GM12878 (cell line): Measurements from ENCODE around the gene ARMC10. TPM values are rescaled to one million over a fixed set of nuclear protein-coding genes. Genes with fewer than 3 reads are reported as not detected.
"Not testable (repeated sequence)": the region's sequence is repeated elsewhere in the genome, so short reads cannot be mapped to it uniquely, and the experiment has no call there.

ENCODE experiments used
- ATAC-seq: fragments of 200-7000 bp; cut with Tn5 transposase; 3 replicates; pipeline ENCODE4 v1.9.1; 2020; ENCODE audit warnings: mild to moderate bottlenecking, moderate library complexity
- BruUV-seq: library from RNA; stranded (reverse); fragments of 400-500 nt; replicated peaks from 2 replicates; lab custom pipeline; 2021; lab: Mats Ljungman, UMichigan
- CTCF ChIA-PET: fragments of 300-600 bp; sonication (Branson Sonifier 250); formaldehyde crosslinking; extraction: SDS; loops from one replicate; lab custom pipeline; 2021; ENCODE audit warnings: inconsistent platforms; lab: Yijun Ruan, JAX
- POLR2A ChIA-PET: fragments of 350-600 bp; formaldehyde crosslinking; extraction: SDS; loops from one replicate; lab custom pipeline; 2021; ENCODE audit warnings: inconsistent platforms; lab: Charles Lee
- RAD21 ChIA-PET: fragments of 300-600 bp; sonication (Branson Sonifier 250); formaldehyde crosslinking; loops from one replicate; lab custom pipeline; 2023; ENCODE audit warnings: antibody characterized with exemption; ENCODE audit not compliant: unreplicated experiment; lab: Charles Lee
- SMC1A ChIA-PET: fragments of 300-600 bp; sonication (Branson Sonifier 250); formaldehyde crosslinking; loops from one replicate; lab custom pipeline; 2023; ENCODE audit not compliant: unreplicated experiment, uncharacterized antibody; lab: Charles Lee
- DNase-seq: peaks from one replicate; pipeline ENCODE4 v3.0.0-alpha.2; 2011; ENCODE audit warnings: low read depth, low spot score
- FAIRE-seq: peaks from 3 replicates; lab custom pipeline; 2011; peaks lifted over from hg19 to GRCh38; lab: Jason Lieb, UNC
- H2AFZ ChIP-seq: 2 replicates; pipeline ENCODE4 v1.6.0; 2011; ENCODE audit warnings: low read depth, low read length, control low read depth; ENCODE audit not compliant: control insufficient read depth
- H3K27ac ChIP-seq: 2 replicates; pipeline ENCODE4 v1.5.1; 2011; ENCODE audit warnings: control low read depth; ENCODE audit not compliant: control insufficient read depth, insufficient read depth
- H3K27me3 ChIP-seq, 2 experiments: replicated peaks in 1 of 2; 2 replicates each; pipeline versions ENCODE4 v1.6.0 to v1.6.1; 2011; ENCODE audit warnings: low read length in 1 of 2; ENCODE audit not compliant: control insufficient read depth in 2 of 2, insufficient read depth in 2 of 2
- H3K36me3 ChIP-seq, 2 experiments: 2 replicates each; pipeline ENCODE4 v1.5.1; 2011; ENCODE audit warnings: low read length in 1 of 2; ENCODE audit not compliant: control insufficient read depth in 2 of 2, insufficient read depth in 2 of 2
- H3K4me1 ChIP-seq: 2 replicates; pipeline ENCODE4 v1.6.1; 2011; ENCODE audit warnings: mild to moderate bottlenecking, low read length, moderate library complexity, mixed read lengths; ENCODE audit not compliant: control insufficient read depth, insufficient read depth
- H3K4me2 ChIP-seq: 2 replicates; pipeline ENCODE4 v1.6.0; 2011; ENCODE audit warnings: control low read depth; ENCODE audit not compliant: control insufficient read depth, insufficient read depth
- H3K4me3 ChIP-seq: fragments of 200-600 bp; sonication (generic); 2 replicates; pipeline ENCODE4 v1.5.1; 2016
- H3K79me2 ChIP-seq: 2 replicates; pipeline ENCODE4 v1.6.0; 2011; ENCODE audit warnings: low read length; ENCODE audit not compliant: control insufficient read depth, insufficient read depth
- H3K9ac ChIP-seq: 2 replicates; pipeline ENCODE4 v1.8.0; 2011; ENCODE audit warnings: low read length, control low read depth, mixed read lengths; ENCODE audit not compliant: control insufficient read depth, insufficient read depth
- H3K9me3 ChIP-seq: replicated peaks from 3 replicates; pipeline ENCODE4 v1.5.1; 2011; ENCODE audit warnings: mild to moderate bottlenecking, low read length; ENCODE audit not compliant: control insufficient read depth, insufficient read depth
- H4K20me1 ChIP-seq: 2 replicates; pipeline ENCODE4 v1.6.0; 2011; ENCODE audit not compliant: control insufficient read depth, insufficient read depth
- BACH1 ChIP-seq: fragments of 450-650 bp; IDR thresholded peaks from 2 replicates; pipeline ENCODE4 v1.6.1; 2017; ENCODE audit warnings: mild to moderate bottlenecking, borderline replicate concordance
- IKZF2 ChIP-seq, 2 experiments: fragments of 450-650 bp; IDR thresholded peaks; 2 replicates each; pipeline ENCODE4 v1.6.1; 2017; ENCODE audit warnings: mild to moderate bottlenecking in 2 of 2, moderate library complexity in 2 of 2
- RELA ChIP-seq: fragments of 450-650 bp; IDR thresholded peaks from 2 replicates; pipeline ENCODE4 v1.8.0; 2014; ENCODE audit warnings: borderline replicate concordance; ENCODE audit not compliant: partially characterized antibody
- STAT1 ChIP-seq: fragments of 450-650 bp; conservative IDR thresholded peaks from 2 replicates; pipeline ENCODE4 v1.6.1; 2014; ENCODE audit warnings: antibody characterized with exemption, mild to moderate bottlenecking
- TAF1 ChIP-seq: IDR thresholded peaks from 2 replicates; pipeline ENCODE4 v1.6.1; 2011; ENCODE audit warnings: mild to moderate bottlenecking, low read depth, low read length, borderline replicate concordance
- YBX1 ChIP-seq: fragments of 450-650 bp; IDR thresholded peaks from 2 replicates; pipeline ENCODE4 v1.6.1; 2016; ENCODE audit warnings: antibody characterized with exemption
- WGBS: methylation state at CpG from one replicate; pipeline ENCODE4 v1.1.6; 2016; ENCODE audit warnings: low lambda C conversion rate; ENCODE audit not compliant: insufficient replicate concordance, insufficient coverage; ENCODE audit errors: missing lambda C conversion rate; 5-methylcytosine and 5-hydroxymethylcytosine counted together
- in situ Hi-C: fragments of 300-500 bp; cut with MboI; formaldehyde crosslinking; loops from 9 replicates; pipeline ENCODE4 v1.14.3; 2018; ENCODE audit warnings: mixed read lengths
- intact Hi-C: fragments of 100-400 bp; cut with micrococcal nuclease; formaldehyde crosslinking; loops from one replicate; pipeline ENCODE4 v1.14.2; 2022; ENCODE audit not compliant: unreplicated experiment
- polyA plus RNA-seq, 11 experiments: library from polyadenylated mRNA; depleted of rRNA in 4 of 11; unstranded in 6 of 11; stranded (reverse) in 5 of 11; fragments of >200 nt; fragmentation: Nextera tagmentation in 4 of 11; fragmentation: Illumina TruSeq in 1 of 11; extraction: Ambion mirVana in 4 of 11; extraction: Trizol in 1 of 11; gene quantifications; 1 replicate in 1 of 11; 2 replicates in 10 of 11; pipeline versions ENCODE4 v1.2.1 to v1.2.3, GENCODE V29; 2011 to 2016; ENCODE audit warnings: inconsistent platforms in 2 of 11, missing spikeins in 2 of 11, low read depth in 1 of 11
- total RNA-seq, 4 experiments: library from RNA; depleted of rRNA in 3 of 4; stranded (reverse); fragments of >200 nt in 3 of 4; fragmentation: Illumina TruSeq in 1 of 4; extraction: Trizol in 1 of 4; gene quantifications; 2 replicates each; pipeline versions ENCODE4 v1.2.1 to v1.2.3, GENCODE V29; 2013 to 2021
- TF ChIP-seq, protein P1 (sequence below): IDR thresholded peaks from 2 replicates; pipeline ENCODE4 v1.6.1; 2011; ENCODE audit warnings: low read depth, low read length, improper control_type of control experiment, borderline replicate concordance

ARMC10 gene
- total and polyA plus RNA-seq, 10 of the 15 experiments (the other 5 are each of a cell fraction or from before 2014, with no cell fraction given): 7.0 to 38.2 (median 24.1) TPM

DNA sequence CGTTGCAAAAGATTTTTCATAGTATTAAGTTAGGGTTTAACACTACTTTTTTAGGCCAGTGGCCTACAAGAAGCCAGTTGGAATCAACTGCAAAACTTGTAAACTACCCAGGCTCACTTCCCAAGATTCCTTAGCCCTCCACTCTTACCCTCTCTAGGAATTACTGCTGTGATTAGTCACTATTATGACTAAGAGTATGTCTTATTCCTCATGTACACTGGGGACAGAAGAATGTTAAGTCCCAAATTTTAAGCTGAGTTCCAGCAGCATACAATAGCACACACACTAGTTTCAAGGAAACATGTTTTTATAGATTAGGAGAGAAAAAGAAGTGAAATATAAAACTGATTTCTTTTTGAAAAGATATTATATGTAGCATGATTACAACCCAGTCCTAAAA is 43.2 kb upstream of the ARMC10 start:
- H3K9me3 ChIP-seq: no peaks in the 10 kb centered on the region
- ChIA-PET CTCF (no interaction called here), RAD21 (no interaction called here), SMC1A (no interaction called here), POLR2A (no interaction called here)
- BruUV-seq: no TSS peak
- no peak overlapping the region for H3K9ac ChIP-seq
- H4K20me1 ChIP-seq: no peaks in the 10 kb centered on the region
- H2AFZ ChIP-seq: no peak overlapping the region
- H3K27ac ChIP-seq: no peak overlapping the region
- H3K4me1 ChIP-seq: no peaks in the 10 kb centered on the region
- no peak for ATAC-seq
- H3K36me3 ChIP-seq: no peaks in the 10 kb centered on the region
- H3K4me3 ChIP-seq: no peak overlapping the region
- TF ChIP-seq IKZF2 (IDR thresholded peaks at IDR 0.05) (no peak), TAF1 (no peak), STAT1 (no peak), BACH1 (no peak), RELA (no peak), YBX1 (no peak)
- TF ChIP-seq, protein P1, sequence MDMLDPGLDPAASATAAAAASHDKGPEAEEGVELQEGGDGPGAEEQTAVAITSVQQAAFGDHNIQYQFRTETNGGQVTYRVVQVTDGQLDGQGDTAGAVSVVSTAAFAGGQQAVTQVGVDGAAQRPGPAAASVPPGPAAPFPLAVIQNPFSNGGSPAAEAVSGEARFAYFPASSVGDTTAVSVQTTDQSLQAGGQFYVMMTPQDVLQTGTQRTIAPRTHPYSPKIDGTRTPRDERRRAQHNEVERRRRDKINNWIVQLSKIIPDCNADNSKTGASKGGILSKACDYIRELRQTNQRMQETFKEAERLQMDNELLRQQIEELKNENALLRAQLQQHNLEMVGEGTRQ: no peak
- in situ Hi-C loops: no loop called here
- H3K4me2 ChIP-seq: no peak overlapping the region
- FAIRE-seq: no peak
- no peak for DNase-seq
- H3K79me2 ChIP-seq: no peaks in the 10 kb centered on the region
- H3K27me3 ChIP-seq: no peaks in the 10 kb centered on the region
- WGBS: 0% methylated on average over 1 of the region's 1 CpG
- intact Hi-C loops: no loop called here

DNA sequence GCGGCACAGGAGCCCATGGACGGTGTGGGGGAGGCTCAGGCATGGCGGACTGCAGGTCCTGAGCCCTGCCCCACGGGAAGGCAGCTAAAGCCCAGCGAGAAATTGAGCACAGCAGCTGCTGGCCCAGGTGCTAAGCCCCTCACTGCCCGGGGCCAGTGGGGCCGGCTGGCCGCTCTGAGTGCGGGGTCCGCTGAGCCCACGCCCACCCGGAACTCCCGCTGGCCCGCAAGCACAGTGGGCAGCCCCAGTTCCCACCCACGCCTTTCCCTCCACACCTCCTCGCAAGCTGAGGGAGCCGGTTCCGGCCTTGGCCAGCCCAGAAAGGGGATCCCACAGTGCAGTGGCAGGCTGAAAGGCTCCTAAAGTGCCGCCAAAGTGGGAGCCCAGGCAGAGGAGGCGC is 40.6 kb upstream of the ARMC10 start:
- H3K27me3 ChIP-seq, SMC1A ChIA-PET, intact Hi-C loops, H3K9me3 ChIP-seq, FAIRE-seq, H3K4me3 ChIP-seq, RAD21 ChIA-PET, POLR2A ChIA-PET, H3K36me3 ChIP-seq, H3K9ac ChIP-seq, H3K79me2 ChIP-seq, H3K4me1 ChIP-seq, H3K4me2 ChIP-seq, CTCF ChIA-PET, ATAC-seq, BruUV-seq, H2AFZ ChIP-seq, H3K27ac ChIP-seq, H4K20me1 ChIP-seq, in situ Hi-C loops, DNase-seq: not testable (repeated sequence)
- 64% methylated on average over 16 of the region's 20 CpGs for WGBS
